MM.1S (cell line): ENCODE measurements around the gene GPR27.
A peak's percentile ranks its signal among the peaks of the same experiment; 100 is the strongest.

Source experiments
- DNase-seq: peaks from one replicate; pipeline ENCODE4 v3.0.0-alpha.2; 2015
- H2AFZ ChIP-seq: fragments of 300-600 bp; sonication (generic); 2 replicates; pipeline ENCODE4 v1.6.0; 2016; ENCODE audit warnings: antibody characterized with exemption, low read length
- H3F3A ChIP-seq: fragments of 300-600 bp; sonication (generic); 2 replicates; pipeline ENCODE4 v1.6.1; 2016; ENCODE audit warnings: mild to moderate bottlenecking, antibody characterized with exemption, low read length, moderate library complexity, mixed read lengths; ENCODE audit not compliant: insufficient read depth
- H3K27ac ChIP-seq: fragments of 300-600 bp; sonication (generic); 2 replicates; pipeline ENCODE4 v1.5.1; 2016; ENCODE audit warnings: mild to moderate bottlenecking, low read length
- H3K27me3 ChIP-seq: fragments of 300-600 bp; sonication (generic); replicated peaks from 2 replicates; pipeline ENCODE4 v1.6.0; 2016; ENCODE audit warnings: low read length; ENCODE audit not compliant: insufficient read depth
- H3K36me3 ChIP-seq: fragments of 300-600 bp; sonication (generic); replicated peaks from 2 replicates; pipeline ENCODE4 v1.6.1; 2016; ENCODE audit warnings: mild to moderate bottlenecking, low read length, mixed read lengths; ENCODE audit not compliant: insufficient read depth
- H3K4me1 ChIP-seq: fragments of 300-600 bp; sonication (generic); 2 replicates; pipeline ENCODE4 v1.6.1; 2016; ENCODE audit warnings: low read length, mixed read lengths
- H3K4me2 ChIP-seq: fragments of 300-600 bp; sonication (generic); 2 replicates; pipeline ENCODE4 v1.6.0; 2016; ENCODE audit warnings: low read depth, low read length
- H3K4me3 ChIP-seq: fragments of 300-600 bp; sonication (generic); 2 replicates; pipeline ENCODE4 v1.5.1; 2016; ENCODE audit warnings: low read length, mixed read lengths
- H3K79me2 ChIP-seq: fragments of 300-600 bp; sonication (generic); 2 replicates; pipeline ENCODE4 v1.6.1; 2016; ENCODE audit warnings: mixed run types, low read length, mixed read lengths
- H3K9ac ChIP-seq: fragments of 300-600 bp; sonication (generic); 2 replicates; pipeline ENCODE4 v1.6.1; 2016; ENCODE audit warnings: low read length, mixed read lengths
- H3K9me2 ChIP-seq: fragments of 300-600 bp; sonication (generic); replicated peaks from 2 replicates; pipeline ENCODE4 v1.6.1; 2016; ENCODE audit warnings: mild to moderate bottlenecking, low read length, mixed read lengths; ENCODE audit not compliant: insufficient read depth
- H3K9me3 ChIP-seq: fragments of 300-600 bp; sonication (generic); replicated peaks from 2 replicates; pipeline ENCODE4 v1.6.1; 2016; ENCODE audit warnings: mild to moderate bottlenecking, low read length, mixed read lengths; ENCODE audit not compliant: insufficient read depth
- H4K20me1 ChIP-seq: fragments of 300-600 bp; sonication (generic); 2 replicates; pipeline ENCODE4 v1.6.1; 2016; ENCODE audit warnings: mild to moderate bottlenecking, low read length, moderate library complexity, mixed read lengths; ENCODE audit not compliant: insufficient read depth
- CTCF ChIP-seq: fragments of 300-600 bp; sonication (generic); IDR thresholded peaks from 2 replicates; pipeline ENCODE4 v1.5.1; 2016; ENCODE audit warnings: antibody characterized with exemption, low read length, mixed read lengths
- EZH2 ChIP-seq: fragments of 300-600 bp; sonication (generic); optimal IDR thresholded peaks from 2 replicates; pipeline ENCODE3; 2017; ENCODE audit warnings: low read depth, mild to moderate bottlenecking, antibody characterized with exemption, low read length, mixed read lengths
- EZH2phosphoT487 ChIP-seq: fragments of 300-600 bp; sonication (generic); IDR thresholded peaks from 2 replicates; pipeline ENCODE4 v1.6.1; 2018; ENCODE audit warnings: antibody characterized with exemption, low read length

GPR27 gene

GRCh38 chr3:71710906-71711494 is 42.7 kb upstream of the GPR27 start:
- Histone ChIP-seq H4K20me1 (no peaks in the 10 kb centered on the region), H3K79me2 (peaks cover 57% of the 10 kb centered on the region), H3K9ac (no peak overlapping the region), H3K4me3 (no peak overlapping the region), H3K27ac (peak overlapping the region; percentile 19; the same call in 1 of the 2 replicates), H3K9me2 (no peaks in the 10 kb centered on the region), H3K27me3 (no peaks in the 10 kb centered on the region), H3F3A (no peaks in the 10 kb centered on the region), H3K9me3 (no peaks in the 10 kb centered on the region), H3K36me3 (no peaks in the 10 kb centered on the region), H3K4me2 (peak overlapping the region; percentile 35), H3K4me1 (peaks cover 25% of the 10 kb centered on the region), H2AFZ (no peak overlapping the region)
- peak; percentile 80 for DNase-seq
- no peak for TF ChIP-seq EZH2
- TF ChIP-seq EZH2phosphoT487 = no peak
- TF ChIP-seq CTCF = peak; percentile 71

DNA sequence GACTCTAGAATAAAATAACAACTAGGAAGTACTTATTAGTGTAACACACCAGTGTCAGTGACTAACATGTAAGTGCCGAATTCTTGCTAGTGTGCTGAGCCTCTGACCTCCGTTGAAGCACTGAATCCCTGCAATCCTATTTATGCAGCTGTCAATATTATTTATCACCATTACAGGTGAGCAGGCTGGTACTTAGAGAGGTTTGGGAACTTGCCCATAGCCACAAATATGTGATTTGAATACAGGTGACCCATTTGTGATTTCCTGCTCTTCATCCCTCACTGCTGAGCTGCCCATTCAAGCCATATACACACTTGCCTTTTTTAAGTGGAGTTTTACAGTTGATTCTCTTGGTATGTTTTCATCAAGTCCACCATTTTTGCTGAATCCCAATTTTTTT is 40.6 kb upstream of the GPR27 start:
- H4K20me1 ChIP-seq = no peaks in the 10 kb centered on the region
- DNase-seq = peak; percentile 48
- H3K9me3 ChIP-seq = no peaks in the 10 kb centered on the region
- H3K9me2 ChIP-seq = no peaks in the 10 kb centered on the region
- peaks cover 75% of the 10 kb centered on the region for H3K79me2 ChIP-seq
- TF ChIP-seq EZH2 = no peak
- no peak for TF ChIP-seq EZH2phosphoT487
- TF ChIP-seq CTCF = no peak
- H3K36me3 ChIP-seq = no peaks in the 10 kb centered on the region
- peak overlapping the region; percentile 14; the same call in 1 of the 2 replicates for H3K4me2 ChIP-seq
- H3F3A ChIP-seq = no peaks in the 10 kb centered on the region
- H3K4me3 ChIP-seq = no peak overlapping the region
- no peaks in the 10 kb centered on the region for H3K27me3 ChIP-seq
- H3K4me1 ChIP-seq = peaks cover 25% of the 10 kb centered on the region
- H2AFZ ChIP-seq = no peak overlapping the region
- no peak overlapping the region; the same call in 1 of the 2 replicates for H3K27ac ChIP-seq
- no peak overlapping the region for H3K9ac ChIP-seq

DNA sequence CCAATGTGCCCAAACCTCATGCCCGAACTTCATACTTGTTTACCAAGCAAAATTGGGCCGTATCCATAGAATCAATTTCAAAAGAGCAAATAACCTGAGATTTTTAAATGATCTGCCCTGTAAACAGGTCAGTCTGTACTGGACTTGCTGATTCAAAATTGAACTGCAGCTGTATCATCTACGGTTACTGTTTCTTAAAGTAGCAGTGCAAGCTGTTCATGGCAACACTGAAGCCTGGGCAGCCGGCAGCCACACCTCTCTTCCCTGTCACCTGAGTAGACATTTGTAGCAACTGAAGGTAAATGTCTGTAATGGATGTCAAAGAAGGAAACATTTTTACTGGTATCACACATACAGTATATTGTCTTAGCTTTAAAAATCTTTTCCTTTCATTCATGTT is 39.1 kb upstream of the GPR27 start:
- no peaks in the 10 kb centered on the region for H3K9me2 ChIP-seq

More for the DNA sequence above, 39.1 kb upstream of the GPR27 start:
- Histone ChIP-seq H3K4me1 (peaks cover 25% of the 10 kb centered on the region), H3K4me2 (no peak overlapping the region), H3K27me3 (no peaks in the 10 kb centered on the region), H3K79me2 (peaks cover 82% of the 10 kb centered on the region), H4K20me1 (no peaks in the 10 kb centered on the region), H3F3A (no peaks in the 10 kb centered on the region), H2AFZ (no peak overlapping the region), H3K9me3 (no peaks in the 10 kb centered on the region), H3K9ac (no peak overlapping the region), H3K4me3 (no peak overlapping the region), H3K36me3 (no peaks in the 10 kb centered on the region), H3K27ac (no peak overlapping the region)
- TF ChIP-seq EZH2phosphoT487 (no peak), EZH2 (no peak), CTCF (no peak)
- no peak for DNase-seq
